Measurements from ENCODE around the gene JAML. TPM values are rescaled to one million over a fixed set of nuclear protein-coding genes. Genes with fewer than 3 reads are reported as not detected.

Gene JAML
- total RNA-seq, 1 donor from 2014 or later = 6.8 TPM

DNA sequence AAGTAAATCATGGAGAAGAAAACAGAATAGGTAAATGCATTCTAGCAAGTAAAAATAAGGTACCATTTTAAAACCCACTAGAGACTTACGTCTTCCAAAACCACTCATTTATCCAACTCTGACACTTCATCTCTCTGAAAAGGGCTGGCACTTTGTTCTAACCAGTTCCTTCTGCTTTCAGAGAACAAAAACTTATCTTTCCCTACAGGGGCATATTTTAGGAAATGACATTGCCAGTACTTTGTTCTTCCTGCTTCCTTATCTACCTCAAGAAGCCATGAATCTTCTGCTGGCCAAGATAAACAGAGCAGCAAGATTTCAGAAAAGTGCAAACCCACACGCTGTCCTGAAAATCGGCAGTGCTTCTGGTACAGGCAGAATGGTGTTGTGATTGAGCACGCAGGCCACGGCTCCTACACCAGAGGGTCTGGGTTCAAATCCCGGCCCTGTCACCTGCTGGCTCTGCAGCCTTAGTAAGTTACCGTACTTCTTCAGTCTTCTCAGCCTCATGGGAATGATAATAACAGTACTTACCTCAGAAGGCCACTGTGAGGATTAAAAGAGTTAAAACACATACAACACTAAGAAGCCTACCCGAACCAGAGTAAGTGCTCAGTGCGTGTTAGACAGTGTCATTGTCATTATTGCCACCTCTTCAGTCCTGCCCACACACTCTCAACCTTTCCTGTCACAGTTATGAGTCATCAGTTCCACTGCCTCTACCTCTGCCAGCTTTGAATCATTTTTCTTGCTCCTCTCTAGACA lies 16.4 kb upstream of the JAML start:
- Histone ChIP-seq H3K9me3 (ENCODE audit: control insufficient read depth in 3 of 3, low read length in 3 of 3) (no peaks in the 10 kb centered on the region), H3K4me3 (ENCODE audit: low read length in 3 of 3) (no peak overlapping the region)

GRCh38 chr11:118239509-118240205 lies 14.8 kb upstream of the JAML start:
- H3K27me3 ChIP-seq (ENCODE audit: control insufficient read depth in 3 of 3, insufficient read depth in 3 of 3, low read length in 3 of 3) = peaks cover 0 to 6% (median 2%) of the 10 kb centered on the region in 3 donors
- H3K9me3 ChIP-seq (ENCODE audit: control insufficient read depth in 3 of 3, low read length in 3 of 3) = no peaks in the 10 kb centered on the region
- no peak overlapping the region for H3K27ac ChIP-seq (ENCODE audit: low read depth, low read length)
- no peak overlapping the region for H3K9ac ChIP-seq (ENCODE audit: low read depth in 1 of 3, low read length in 3 of 3)
- H3K36me3 ChIP-seq (ENCODE audit: control insufficient read depth in 3 of 3, insufficient read depth in 3 of 3, low read length in 3 of 3) = no peaks in the 10 kb centered on the region
- no peak overlapping the region for H3K4me3 ChIP-seq (ENCODE audit: low read length in 3 of 3)
- H3K4me1 ChIP-seq (ENCODE audit: control insufficient read depth in 3 of 3, insufficient read depth in 3 of 3, low read length in 3 of 3) = peaks cover 0 to 8% (median 2%) of the 10 kb centered on the region in 3 donors

More for the DNA sequence above, 16.4 kb upstream of the JAML start:
- H3K4me1 ChIP-seq (ENCODE audit: control insufficient read depth in 3 of 3, insufficient read depth in 3 of 3, low read length in 3 of 3) = peaks cover 0 to 8% (median 2%) of the 10 kb centered on the region in 3 donors
- H3K36me3 ChIP-seq (ENCODE audit: control insufficient read depth in 3 of 3, insufficient read depth in 3 of 3, low read length in 3 of 3) = no peaks in the 10 kb centered on the region
- H3K9ac ChIP-seq (ENCODE audit: low read depth in 1 of 3, low read length in 3 of 3) = no peak overlapping the region
- peak overlapping the region; percentile 32 for H3K27ac ChIP-seq (ENCODE audit: low read depth, low read length)
- peaks cover 0 to 6% (median 5%) of the 10 kb centered on the region in 3 donors for H3K27me3 ChIP-seq (ENCODE audit: control insufficient read depth in 3 of 3, insufficient read depth in 3 of 3, low read length in 3 of 3)

DNA sequence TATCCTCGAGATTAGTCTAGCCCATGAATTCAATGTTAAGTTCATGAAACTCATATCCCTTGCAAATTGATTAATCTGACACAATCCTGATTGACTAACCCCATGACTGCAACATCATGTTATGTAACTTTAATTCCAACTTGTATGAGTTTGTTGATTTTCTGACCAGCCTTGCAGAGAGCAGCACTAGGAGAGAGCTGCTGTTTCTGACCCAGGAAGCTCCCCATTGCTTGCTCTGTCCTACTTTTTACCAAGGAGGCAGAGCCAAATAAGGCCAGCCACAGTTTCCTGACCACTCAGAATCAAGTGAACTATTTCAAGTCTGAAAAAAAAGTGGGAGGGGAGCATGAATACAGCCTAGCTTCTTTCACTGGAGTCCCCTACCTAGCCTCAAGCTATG lies 14.1 kb upstream of the JAML start:
- H3K4me1 ChIP-seq (ENCODE audit: control insufficient read depth in 3 of 3, insufficient read depth in 3 of 3, low read length in 3 of 3) = peaks cover 0 to 8% (median 2%) of the 10 kb centered on the region in 3 donors

DNA sequence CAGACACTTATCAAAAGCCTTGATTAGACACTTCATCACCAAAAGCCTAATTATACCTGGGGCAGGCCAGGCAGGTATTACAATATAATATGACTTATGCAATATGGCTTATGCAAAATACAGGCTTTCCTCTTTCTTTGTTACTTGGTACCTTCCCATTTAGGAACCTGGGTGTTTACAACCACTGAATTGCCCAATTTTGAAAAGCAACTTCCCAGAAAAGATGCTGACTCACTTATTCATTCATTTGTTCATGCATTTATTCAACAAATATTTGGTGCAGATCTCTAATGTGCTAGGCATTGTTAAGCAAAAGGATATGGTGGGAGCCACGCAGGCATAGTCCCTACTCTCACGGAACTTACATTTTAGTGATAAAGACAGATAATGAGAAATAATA lies 13.6 kb upstream of the JAML start:
- H3K9ac ChIP-seq (ENCODE audit: low read depth in 1 of 3, low read length in 3 of 3) = no peak overlapping the region
- H3K36me3 ChIP-seq (ENCODE audit: control insufficient read depth in 3 of 3, insufficient read depth in 3 of 3, low read length in 3 of 3) = no peaks in the 10 kb centered on the region
- no peaks in the 10 kb centered on the region for H3K9me3 ChIP-seq (ENCODE audit: control insufficient read depth in 3 of 3, low read length in 3 of 3)
- peaks cover 0 to 2% (median 0%) of the 10 kb centered on the region in 3 donors for H3K27me3 ChIP-seq (ENCODE audit: control insufficient read depth in 3 of 3, insufficient read depth in 3 of 3, low read length in 3 of 3)
- no peak overlapping the region for H3K4me3 ChIP-seq (ENCODE audit: low read length in 3 of 3)
- peaks cover 0 to 8% (median 2%) of the 10 kb centered on the region in 3 donors for H3K4me1 ChIP-seq (ENCODE audit: control insufficient read depth in 3 of 3, insufficient read depth in 3 of 3, low read length in 3 of 3)
- H3K27ac ChIP-seq (ENCODE audit: low read depth, low read length) = no peak overlapping the region

More for the DNA sequence above, 14.1 kb upstream of the JAML start:
- no peaks in the 10 kb centered on the region for H3K9me3 ChIP-seq (ENCODE audit: control insufficient read depth in 3 of 3, low read length in 3 of 3)
- no peaks in the 10 kb centered on the region for H3K36me3 ChIP-seq (ENCODE audit: control insufficient read depth in 3 of 3, insufficient read depth in 3 of 3, low read length in 3 of 3)
- no peak overlapping the region for H3K4me3 ChIP-seq (ENCODE audit: low read length in 3 of 3)
- no peak overlapping the region for H3K9ac ChIP-seq (ENCODE audit: low read depth in 1 of 3, low read length in 3 of 3)
- no peak overlapping the region for H3K27ac ChIP-seq (ENCODE audit: low read depth, low read length)
- H3K27me3 ChIP-seq (ENCODE audit: control insufficient read depth in 3 of 3, insufficient read depth in 3 of 3, low read length in 3 of 3) = peaks cover 0 to 2% (median 0%) of the 10 kb centered on the region in 3 donors

- no peaks in the 10 kb centered on the region for H3K9me3 ChIP-seq (ENCODE audit: control insufficient read depth in 3 of 3, low read length in 3 of 3)
- no peaks in the 10 kb centered on the region for H3K27me3 ChIP-seq (ENCODE audit: control insufficient read depth in 3 of 3, insufficient read depth in 3 of 3, low read length in 3 of 3)
- H3K9ac ChIP-seq (ENCODE audit: low read depth in 1 of 3, low read length in 3 of 3) = no peak overlapping the region
- H3K36me3 ChIP-seq (ENCODE audit: control insufficient read depth in 3 of 3, insufficient read depth in 3 of 3, low read length in 3 of 3) = no peaks in the 10 kb centered on the region
- H3K4me3 ChIP-seq (ENCODE audit: low read length in 3 of 3) = no peak overlapping the region
- peaks cover 0 to 1% (median under 1%) of the 10 kb centered on the region in 3 donors for H3K4me1 ChIP-seq (ENCODE audit: control insufficient read depth in 3 of 3, insufficient read depth in 3 of 3, low read length in 3 of 3)
- no peak overlapping the region for H3K27ac ChIP-seq (ENCODE audit: low read depth, low read length)
These were observed 11.4 kb upstream of the JAML start for GRCh38 chr11:118236170-118236569.

DNA sequence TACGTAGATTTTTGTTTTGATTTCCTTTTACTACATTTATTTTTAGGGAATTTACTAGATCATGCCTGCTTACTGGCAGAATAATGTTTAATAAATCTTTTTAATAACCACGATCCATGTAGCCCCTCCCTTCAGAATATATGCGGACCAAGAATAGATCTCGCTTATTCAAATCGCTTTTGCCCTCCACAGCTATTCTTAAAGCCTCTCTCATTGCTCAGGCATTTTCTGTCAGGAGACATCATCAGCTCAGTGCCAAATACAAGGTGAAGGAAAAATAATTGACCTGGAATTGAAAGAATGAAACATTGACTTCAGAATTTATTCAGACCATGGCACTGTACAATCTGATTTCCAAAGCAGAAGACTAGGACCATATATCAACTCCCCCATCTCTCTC lies 10.0 kb upstream of the JAML start:
- H3K27ac ChIP-seq (ENCODE audit: low read depth, low read length) = no peak overlapping the region
- H3K9me3 ChIP-seq (ENCODE audit: control insufficient read depth in 3 of 3, low read length in 3 of 3) = no peaks in the 10 kb centered on the region
- H3K9ac ChIP-seq (ENCODE audit: low read depth in 1 of 3, low read length in 3 of 3) = no peak overlapping the region
- H3K4me1 ChIP-seq (ENCODE audit: control insufficient read depth in 3 of 3, insufficient read depth in 3 of 3, low read length in 3 of 3) = peaks cover 0 to under 1% (median 0%) of the 10 kb centered on the region in 3 donors
- H3K36me3 ChIP-seq (ENCODE audit: control insufficient read depth in 3 of 3, insufficient read depth in 3 of 3, low read length in 3 of 3) = no peaks in the 10 kb centered on the region
- no peak overlapping the region for H3K4me3 ChIP-seq (ENCODE audit: low read length in 3 of 3)
- H3K27me3 ChIP-seq (ENCODE audit: control insufficient read depth in 3 of 3, insufficient read depth in 3 of 3, low read length in 3 of 3) = no peaks in the 10 kb centered on the region

GRCh38 chr11:118233850-118234249 lies 9.0 kb upstream of the JAML start:
- H3K36me3 ChIP-seq (ENCODE audit: control insufficient read depth in 3 of 3, insufficient read depth in 3 of 3, low read length in 3 of 3) = no peaks in the 10 kb centered on the region
- H3K9me3 ChIP-seq (ENCODE audit: control insufficient read depth in 3 of 3, low read length in 3 of 3) = no peaks in the 10 kb centered on the region
- no peak overlapping the region for H3K4me3 ChIP-seq (ENCODE audit: low read length in 3 of 3)
- no peak overlapping the region for H3K27ac ChIP-seq (ENCODE audit: low read depth, low read length)
- H3K9ac ChIP-seq (ENCODE audit: low read depth in 1 of 3, low read length in 3 of 3) = no peak overlapping the region
- H3K4me1 ChIP-seq (ENCODE audit: control insufficient read depth in 3 of 3, insufficient read depth in 3 of 3, low read length in 3 of 3) = peaks cover 0 to 2% (median 0%) of the 10 kb centered on the region in 3 donors
- H3K27me3 ChIP-seq (ENCODE audit: control insufficient read depth in 3 of 3, insufficient read depth in 3 of 3, low read length in 3 of 3) = no peaks in the 10 kb centered on the region

DNA sequence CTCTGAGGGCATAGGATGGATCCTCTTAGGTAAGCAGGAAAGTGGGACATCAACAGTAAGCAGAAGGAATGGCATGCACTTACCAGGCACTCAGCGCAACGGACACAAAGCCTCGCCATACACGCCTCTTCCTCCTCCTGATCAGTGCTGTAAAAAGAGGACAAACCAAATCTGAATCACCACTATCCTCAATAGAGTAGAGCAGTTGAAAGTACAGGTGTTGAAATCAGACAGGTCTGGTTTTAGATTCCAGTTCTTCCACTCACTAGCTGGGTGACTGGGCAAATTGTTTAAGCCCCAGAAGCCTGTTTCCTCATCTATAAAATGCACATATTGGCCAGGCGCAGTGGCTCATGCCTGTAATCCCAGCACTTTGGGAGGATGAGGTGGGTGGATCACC lies 8.6 kb upstream of the JAML start:
- H3K9me3 ChIP-seq (ENCODE audit: control insufficient read depth in 3 of 3, low read length in 3 of 3) = no peaks in the 10 kb centered on the region
- no peak overlapping the region for H3K9ac ChIP-seq (ENCODE audit: low read depth in 1 of 3, low read length in 3 of 3)
- H3K27ac ChIP-seq (ENCODE audit: low read depth, low read length) = no peak overlapping the region
- no peak overlapping the region for H3K4me3 ChIP-seq (ENCODE audit: low read length in 3 of 3)
- H3K4me1 ChIP-seq (ENCODE audit: control insufficient read depth in 3 of 3, insufficient read depth in 3 of 3, low read length in 3 of 3) = peaks cover 0 to 2% (median 0%) of the 10 kb centered on the region in 3 donors
- no peaks in the 10 kb centered on the region for H3K27me3 ChIP-seq (ENCODE audit: control insufficient read depth in 3 of 3, insufficient read depth in 3 of 3, low read length in 3 of 3)
- no peaks in the 10 kb centered on the region for H3K36me3 ChIP-seq (ENCODE audit: control insufficient read depth in 3 of 3, insufficient read depth in 3 of 3, low read length in 3 of 3)

DNA sequence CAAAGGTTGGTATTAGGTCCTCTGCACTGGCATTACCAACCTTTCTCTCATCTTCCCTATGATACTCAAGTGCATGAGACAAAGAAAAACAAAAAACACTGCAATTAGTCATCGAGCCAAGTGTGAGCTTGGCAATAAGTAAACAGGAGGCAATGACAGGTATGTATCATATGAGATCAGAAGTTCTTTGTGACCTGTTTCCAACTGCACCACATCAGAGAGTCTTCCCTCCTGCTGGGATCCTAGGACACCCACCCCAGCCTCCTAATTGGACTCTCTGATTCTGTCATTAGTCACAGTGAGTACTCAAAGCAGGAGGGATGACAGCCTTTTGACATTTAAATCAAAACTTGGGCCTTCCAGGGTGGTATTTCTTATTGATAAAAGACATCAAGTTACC lies 7.8 kb upstream of the JAML start:
- no peaks in the 10 kb centered on the region for H3K9me3 ChIP-seq (ENCODE audit: control insufficient read depth in 3 of 3, low read length in 3 of 3)
- no peak overlapping the region for H3K27ac ChIP-seq (ENCODE audit: low read depth, low read length)
- H3K36me3 ChIP-seq (ENCODE audit: control insufficient read depth in 3 of 3, insufficient read depth in 3 of 3, low read length in 3 of 3) = no peaks in the 10 kb centered on the region
- H3K9ac ChIP-seq (ENCODE audit: low read depth in 1 of 3, low read length in 3 of 3) = no peak overlapping the region
- H3K4me3 ChIP-seq (ENCODE audit: low read length in 3 of 3) = no peak overlapping the region
- H3K27me3 ChIP-seq (ENCODE audit: control insufficient read depth in 3 of 3, insufficient read depth in 3 of 3, low read length in 3 of 3) = no peaks in the 10 kb centered on the region
- H3K4me1 ChIP-seq (ENCODE audit: control insufficient read depth in 3 of 3, insufficient read depth in 3 of 3, low read length in 3 of 3) = peaks cover 0 to 2% (median 0%) of the 10 kb centered on the region in 3 donors

- no peaks in the 10 kb centered on the region for H3K27me3 ChIP-seq (ENCODE audit: control insufficient read depth in 3 of 3, insufficient read depth in 3 of 3, low read length in 3 of 3)
- no peak overlapping the region for H3K27ac ChIP-seq (ENCODE audit: low read depth, low read length)
- H3K9me3 ChIP-seq (ENCODE audit: control insufficient read depth in 3 of 3, low read length in 3 of 3) = no peaks in the 10 kb centered on the region
- H3K36me3 ChIP-seq (ENCODE audit: control insufficient read depth in 3 of 3, insufficient read depth in 3 of 3, low read length in 3 of 3) = no peaks in the 10 kb centered on the region
- no peak overlapping the region for H3K4me3 ChIP-seq (ENCODE audit: low read length in 3 of 3)
- H3K4me1 ChIP-seq (ENCODE audit: control insufficient read depth in 3 of 3, insufficient read depth in 3 of 3, low read length in 3 of 3) = peaks cover 0 to 2% (median 0%) of the 10 kb centered on the region in 3 donors
- no peak overlapping the region for H3K9ac ChIP-seq (ENCODE audit: low read depth in 1 of 3, low read length in 3 of 3)
These were observed 6.7 kb upstream of the JAML start for GRCh38 chr11:118231461-118231860.
